ENCODE results near the gene TMEM114.

The TMEM114 gene

DNA sequence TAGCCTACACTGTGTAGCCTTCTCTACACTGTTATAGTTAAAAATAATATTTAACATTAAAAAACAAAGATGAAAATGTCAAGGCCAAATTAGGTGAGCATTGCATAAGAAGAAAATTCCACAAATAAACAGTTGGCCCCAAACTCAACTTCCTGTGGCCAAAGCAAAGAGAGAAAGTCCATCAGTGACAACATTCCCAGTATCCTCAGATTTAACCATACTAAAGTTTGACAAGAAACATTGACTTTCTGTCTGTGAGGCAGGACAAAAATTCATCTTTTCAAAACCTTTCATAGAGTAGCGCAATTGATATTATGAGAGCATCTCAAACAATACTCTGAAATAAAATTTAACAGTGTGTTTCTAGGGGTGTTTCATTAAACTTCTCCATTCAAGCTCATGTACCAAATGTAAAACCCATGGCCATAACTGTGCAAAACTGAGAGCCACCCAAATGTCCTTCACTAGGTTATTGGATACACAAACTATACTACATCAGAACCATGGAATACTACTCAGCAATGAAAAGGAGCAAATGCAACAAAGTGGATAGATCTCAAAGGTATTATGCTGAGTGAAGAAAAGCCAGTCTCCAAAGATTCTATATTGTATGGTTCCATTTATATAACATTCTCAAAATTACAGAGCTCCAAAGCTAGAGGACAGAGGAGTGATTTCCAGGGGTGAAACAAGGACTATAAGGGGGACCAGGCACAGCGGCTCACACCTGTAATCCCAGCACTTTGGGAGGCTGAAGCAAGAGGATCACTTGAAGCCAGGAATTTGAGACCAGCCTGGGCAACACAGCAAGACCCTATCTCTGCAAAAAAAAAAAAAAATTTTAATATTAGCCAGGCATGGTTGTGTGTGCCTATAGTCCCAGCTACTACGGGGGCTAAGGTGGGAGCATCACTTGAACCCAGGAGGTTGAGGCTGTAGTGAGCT, 38.7 kb downstream of the TMEM114 start:
- DNase-seq (ENCODE audit: extremely low read depth, low read depth) = no peak
- TF ChIP-seq CTCF (IDR thresholded peaks at IDR 0.05; ENCODE audit: low read depth, low read length) = no peak

DNA sequence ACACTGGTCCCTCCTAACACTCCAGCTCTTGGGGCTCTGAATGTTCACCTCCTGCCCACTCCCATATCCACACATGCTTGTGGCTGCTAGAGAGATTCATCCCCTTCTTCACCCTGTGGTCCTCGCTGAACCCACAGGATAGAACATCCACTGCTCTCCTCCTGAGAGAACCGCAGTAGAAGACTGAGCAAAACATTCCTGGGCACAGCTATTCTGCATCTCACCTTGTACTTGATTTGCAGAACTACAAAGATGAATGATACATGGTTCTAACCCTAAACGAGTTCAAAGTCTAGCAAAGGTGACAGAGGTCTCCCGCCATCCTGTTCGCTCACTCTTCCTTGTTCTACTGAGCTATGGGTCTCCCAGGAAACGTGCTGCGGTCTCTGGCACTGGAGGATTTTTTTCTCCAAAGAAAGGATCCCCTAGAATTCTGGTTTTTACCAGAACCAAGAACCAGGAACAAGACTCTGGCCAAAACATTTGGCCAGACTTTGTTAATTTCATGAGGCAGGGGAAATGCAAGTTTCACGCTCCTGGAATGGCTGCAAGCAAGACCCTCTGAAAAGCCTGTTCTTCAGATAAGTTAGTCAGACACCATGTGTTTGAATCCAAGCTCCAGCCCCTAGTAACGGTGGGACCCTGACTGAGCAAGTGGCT, 39.5 kb downstream of the TMEM114 start:
- no peak for TF ChIP-seq CTCF (IDR thresholded peaks at IDR 0.05; ENCODE audit: low read depth, low read length)
- no peak for DNase-seq (ENCODE audit: extremely low read depth, low read depth)

DNA sequence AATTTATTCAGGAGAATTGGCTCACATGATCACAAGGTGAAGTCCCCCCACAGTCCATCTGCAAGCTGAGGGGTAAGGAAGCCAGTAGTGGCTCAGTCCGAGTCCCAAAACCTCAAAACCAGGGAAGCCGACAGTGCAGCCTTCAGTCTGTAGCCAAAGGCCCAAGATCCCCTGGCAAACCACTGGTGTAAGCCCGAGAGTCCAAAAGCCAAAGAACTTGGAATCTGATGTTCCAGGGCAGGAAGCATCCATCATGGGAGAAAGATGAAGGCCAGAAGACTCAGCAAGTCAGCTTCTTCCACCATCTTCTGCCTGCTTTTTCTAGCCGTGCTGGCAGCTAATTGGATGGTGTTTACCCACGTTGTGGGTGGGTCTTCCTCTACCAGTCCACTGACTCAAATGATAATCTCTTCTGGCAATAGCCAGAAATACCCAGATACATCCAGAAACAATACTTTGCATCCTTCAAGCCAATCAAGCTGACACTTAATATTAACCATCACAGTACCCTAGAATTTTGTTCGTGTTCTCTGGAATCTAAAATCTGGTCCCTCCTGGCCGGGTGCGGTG, 40.4 kb downstream of the TMEM114 start:
- DNase-seq (ENCODE audit: extremely low read depth, low read depth) = no peak
- no peak for TF ChIP-seq CTCF (IDR thresholded peaks at IDR 0.05; ENCODE audit: low read depth, low read length)

DNA sequence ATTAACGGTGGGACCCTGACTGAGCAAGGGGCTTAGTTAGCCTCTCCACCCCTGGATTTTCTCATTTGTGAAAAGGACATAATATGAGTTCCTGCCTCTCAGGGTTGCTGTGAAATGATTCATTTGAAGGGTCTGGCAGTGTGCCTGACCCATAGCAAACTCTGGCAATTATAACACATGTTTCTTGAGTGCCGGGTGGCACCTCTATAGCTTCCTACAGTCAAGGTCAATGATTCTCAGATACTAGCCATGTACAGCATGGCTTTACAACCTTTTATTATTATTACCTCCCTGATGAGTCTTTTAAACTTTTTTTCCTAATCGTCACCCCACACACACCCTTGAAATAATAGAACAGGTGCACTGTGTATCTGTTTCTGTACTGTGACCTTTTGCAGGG, 42.1 kb downstream of the TMEM114 start:
- TF ChIP-seq CTCF (IDR thresholded peaks at IDR 0.05; ENCODE audit: low read depth, low read length) = no peak
- no peak for DNase-seq (ENCODE audit: extremely low read depth, low read depth)

DNA sequence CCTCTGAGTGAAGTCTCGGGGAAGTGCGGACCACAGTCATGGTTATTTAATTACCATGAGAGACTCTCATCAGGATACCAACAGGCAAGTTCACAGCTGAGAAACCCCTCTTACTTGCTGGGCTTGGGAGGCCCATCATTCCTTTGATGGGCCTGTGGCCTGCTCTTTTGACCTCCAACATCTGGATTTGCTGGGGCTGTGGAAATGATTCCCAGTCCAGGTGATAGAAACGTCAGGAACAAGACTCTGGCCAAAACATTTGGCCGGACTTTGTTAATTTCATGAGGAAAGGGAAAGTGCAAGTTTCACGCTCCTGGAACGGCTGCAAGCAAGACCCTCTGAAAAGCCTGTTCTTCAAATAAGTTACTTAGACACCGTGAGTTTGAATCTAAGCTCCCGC, 42.5 kb downstream of the TMEM114 start:
- DNase-seq (ENCODE audit: extremely low read depth, low read depth) = no peak
- TF ChIP-seq CTCF (IDR thresholded peaks at IDR 0.05; ENCODE audit: low read depth, low read length) = no peak

DNA sequence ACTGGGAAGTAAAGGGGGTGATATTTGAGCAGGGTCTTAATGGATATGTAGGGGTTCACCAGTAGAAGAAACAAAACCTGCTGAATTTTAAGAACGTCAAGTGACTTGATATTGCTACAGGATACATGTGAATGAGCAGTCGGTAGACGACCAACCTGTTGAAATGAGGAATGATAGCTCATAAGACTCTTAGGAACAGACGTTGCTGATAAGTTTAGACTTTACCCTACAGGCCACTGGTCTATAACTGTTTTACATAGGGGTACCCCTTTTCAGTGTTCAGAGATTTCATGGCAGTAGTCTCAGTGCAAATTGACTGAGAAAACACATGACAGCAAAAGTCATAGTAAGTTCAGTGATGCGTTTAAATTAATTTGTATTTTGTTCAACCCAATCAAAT, 45.9 kb downstream of the TMEM114 start:
- DNase-seq (ENCODE audit: extremely low read depth, low read depth) = no peak
- no peak for TF ChIP-seq CTCF (IDR thresholded peaks at IDR 0.05; ENCODE audit: low read depth, low read length)

GRCh38 chr16:8543258-8543657, 47.1 kb downstream of the TMEM114 start:
- no peak for TF ChIP-seq CTCF (IDR thresholded peaks at IDR 0.05; ENCODE audit: low read depth, low read length)
- DNase-seq (ENCODE audit: extremely low read depth, low read depth) = no peak
